Gastroesophageal sphincter (tissue), 3 donors: Measurements from ENCODE around the gene NRG2.

Experiments
- POLR2A ChIP-seq, 2 donors: fragments of 450-650 bp; IDR thresholded peaks; one replicate each; pipeline ENCODE4 v1.6.1; 2017; ENCODE audit warnings: antibody characterized with exemption in 2 of 2, mild to moderate bottlenecking in 2 of 2, moderate library complexity in 1 of 2
- TF ChIP-seq, protein P1 (sequence below), 4 experiments: fragments of 200-600 bp in 2 of 4; fragments of 450-650 bp in 2 of 4; sonication (generic) in 1 of 4; IDR thresholded peaks; one replicate each; pipeline ENCODE4 v1.5.1; 2017 to 2019; ENCODE audit warnings: antibody characterized with exemption in 4 of 4, mild to moderate bottlenecking in 2 of 4, moderate library complexity in 2 of 4

DNA sequence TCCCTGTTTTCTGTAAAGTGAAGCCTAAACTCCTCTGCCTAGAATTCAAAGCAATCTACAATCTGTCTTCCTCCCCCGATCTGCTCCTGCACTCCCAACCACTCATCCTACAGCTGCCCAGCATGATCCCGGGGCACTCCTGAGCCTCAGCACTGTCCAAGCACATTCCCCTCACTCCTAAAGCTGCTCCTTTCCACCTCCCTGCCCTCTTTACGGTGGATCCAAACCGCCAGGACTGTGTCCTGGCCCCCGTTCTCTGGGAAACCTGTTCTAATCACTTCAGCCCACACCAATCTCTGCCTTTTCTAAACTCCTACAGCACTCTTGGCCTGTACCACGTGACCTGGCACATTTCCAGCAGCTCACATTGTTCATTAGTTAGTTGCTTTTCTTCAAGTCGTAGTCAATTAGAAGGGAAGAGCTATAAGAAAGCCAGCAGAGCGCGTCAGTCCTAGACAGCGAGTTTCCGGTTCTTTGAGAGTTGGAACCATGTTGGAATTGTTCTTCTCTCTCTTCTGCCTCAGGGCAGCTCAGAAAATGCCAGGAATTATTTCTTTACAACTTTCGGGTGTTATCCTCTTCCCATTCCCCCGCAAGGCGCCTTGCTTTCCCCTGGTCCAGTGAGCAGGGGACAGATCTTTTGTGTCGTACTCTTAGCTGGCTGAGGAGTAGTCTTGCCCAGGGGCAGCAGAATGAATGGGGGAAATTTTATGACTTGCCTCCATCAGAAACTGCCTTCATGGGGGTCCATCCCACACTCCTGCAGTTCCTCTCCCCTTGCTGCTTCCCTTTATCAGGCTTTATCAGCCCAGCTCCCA lies 60.7 kb downstream of the NRG2 start:
- TF ChIP-seq, protein P1, sequence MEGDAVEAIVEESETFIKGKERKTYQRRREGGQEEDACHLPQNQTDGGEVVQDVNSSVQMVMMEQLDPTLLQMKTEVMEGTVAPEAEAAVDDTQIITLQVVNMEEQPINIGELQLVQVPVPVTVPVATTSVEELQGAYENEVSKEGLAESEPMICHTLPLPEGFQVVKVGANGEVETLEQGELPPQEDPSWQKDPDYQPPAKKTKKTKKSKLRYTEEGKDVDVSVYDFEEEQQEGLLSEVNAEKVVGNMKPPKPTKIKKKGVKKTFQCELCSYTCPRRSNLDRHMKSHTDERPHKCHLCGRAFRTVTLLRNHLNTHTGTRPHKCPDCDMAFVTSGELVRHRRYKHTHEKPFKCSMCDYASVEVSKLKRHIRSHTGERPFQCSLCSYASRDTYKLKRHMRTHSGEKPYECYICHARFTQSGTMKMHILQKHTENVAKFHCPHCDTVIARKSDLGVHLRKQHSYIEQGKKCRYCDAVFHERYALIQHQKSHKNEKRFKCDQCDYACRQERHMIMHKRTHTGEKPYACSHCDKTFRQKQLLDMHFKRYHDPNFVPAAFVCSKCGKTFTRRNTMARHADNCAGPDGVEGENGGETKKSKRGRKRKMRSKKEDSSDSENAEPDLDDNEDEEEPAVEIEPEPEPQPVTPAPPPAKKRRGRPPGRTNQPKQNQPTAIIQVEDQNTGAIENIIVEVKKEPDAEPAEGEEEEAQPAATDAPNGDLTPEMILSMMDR (IDR thresholded peaks at IDR 0.05) = no peak
- no peak for TF ChIP-seq POLR2A (IDR thresholded peaks at IDR 0.05)
